ENCODE results near the gene TTC22. TPM values are rescaled to one million over a fixed set of nuclear protein-coding genes. Genes with fewer than 3 reads are reported as not detected.
"Not testable (repeated sequence)": the region's sequence is repeated elsewhere in the genome, so short reads cannot be mapped to it uniquely, and the experiment has no call there.

TTC22 gene
- total RNA-seq, 1 donor from 2014 or later: 14.9 TPM

- no peak for DNase-seq (ENCODE audit: low spot score)
These were observed 14.3 kb downstream of the TTC22 start for GRCh38 chr1:54786778-54787177.

- no peak for DNase-seq (ENCODE audit: low spot score)
These were observed 17.1 kb downstream of the TTC22 start for GRCh38 chr1:54784066-54784465.

GRCh38 chr1:54782588-54782987, 18.5 kb downstream of the TTC22 start:
- no peak for DNase-seq (ENCODE audit: low spot score)

GRCh38 chr1:54782156-54782555, 19.0 kb downstream of the TTC22 start:
- DNase-seq (ENCODE audit: low spot score): no peak

- DNase-seq (ENCODE audit: low spot score): no peak
These were observed 19.9 kb downstream of the TTC22 start for GRCh38 chr1:54781023-54781723.

GRCh38 chr1:54777431-54777830, 23.7 kb downstream of the TTC22 start:
- DNase-seq (ENCODE audit: low spot score): no peak

GRCh38 chr1:54777011-54777410, 24.1 kb downstream of the TTC22 start:
- DNase-seq (ENCODE audit: low spot score): no peak

GRCh38 chr1:54775828-54776721, 25.0 kb downstream of the TTC22 start:
- DNase-seq (ENCODE audit: low spot score): not testable (repeated sequence)

- DNase-seq (ENCODE audit: low spot score): no peak
These were observed 26.2 kb downstream of the TTC22 start for GRCh38 chr1:54774820-54775498.

GRCh38 chr1:54772951-54773350, 28.2 kb downstream of the TTC22 start:
- no peak for DNase-seq (ENCODE audit: low spot score)

- DNase-seq (ENCODE audit: low spot score): no peak
These were observed 33.0 kb downstream of the TTC22 start for GRCh38 chr1:54768093-54768492.

GRCh38 chr1:54767526-54767925, 33.6 kb downstream of the TTC22 start:
- DNase-seq (ENCODE audit: low spot score): no peak

GRCh38 chr1:54766726-54767125, 34.4 kb downstream of the TTC22 start:
- no peak for DNase-seq (ENCODE audit: low spot score)

GRCh38 chr1:54764922-54765561, 36.1 kb downstream of the TTC22 start:
- no peak for DNase-seq (ENCODE audit: low spot score)

GRCh38 chr1:54764133-54764921, 36.8 kb downstream of the TTC22 start, which contains the start of gene PARS2:
Gene PARS2, minus strand, starts transcription at chr1:54764523. Its CDS starts 5,362 bp downstream, at chr1:54759161.
- DNase-seq (ENCODE audit: low spot score): peak; percentile 96

- DNase-seq (ENCODE audit: low spot score): no peak
These were observed 37.3 kb downstream of the TTC22 start for GRCh38 chr1:54763816-54764132.

GRCh38 chr1:54758678-54759348, 42.3 kb downstream of the TTC22 start:
- DNase-seq (ENCODE audit: low spot score): no peak

GRCh38 chr1:54757833-54758232, 43.3 kb downstream of the TTC22 start:
- DNase-seq (ENCODE audit: low spot score): no peak

- no peak for DNase-seq (ENCODE audit: low spot score)
These were observed 46.4 kb downstream of the TTC22 start for GRCh38 chr1:54754486-54755285.

GRCh38 chr1:54754045-54754444, 47.1 kb downstream of the TTC22 start:
- DNase-seq (ENCODE audit: low spot score): no peak
